ENCODE data around the gene GSS.

GRCh38 chr20:34881689-34882088 lies 73.9 kb downstream of the GSS start:
- no peak for TF ChIP-seq EZH2 (IDR thresholded peaks at IDR 0.05; ENCODE audit: insufficient read depth, poor library complexity, severe bottlenecking)
- no peak for TF ChIP-seq EZH2phosphoT487 (IDR thresholded peaks at IDR 0.05; ENCODE audit: insufficient read depth, low read depth)
